NOMO-1 (cell line): ENCODE results near the gene CAPN7.
"Not testable (repeated sequence)": the region's sequence is repeated elsewhere in the genome, so short reads cannot be mapped to it uniquely, and the experiment has no call there.

Experiments
- DNase-seq, 2 experiments: peaks; one replicate each; lab custom pipeline; 2025; ENCODE audit not compliant: unreplicated experiment in 2 of 2; lab: John Stamatoyannopoulos, UW

CAPN7 gene

GRCh38 chr3:15205934-15206661 lies at the start of gene CAPN7:
TSS of gene CAPN7 (plus strand) at chr3:15206246. CDS start at chr3:15206496, 250 bp downstream.
- DNase-seq, result no peak

GRCh38 chr3:15157441-15157840 lies 48.6 kb upstream of the CAPN7 start:
- DNase-seq, result no peak

- DNase-seq, result no peak
Observed at GRCh38 chr3:15159501-15160136, 46.4 kb upstream of the CAPN7 start.

DNA sequence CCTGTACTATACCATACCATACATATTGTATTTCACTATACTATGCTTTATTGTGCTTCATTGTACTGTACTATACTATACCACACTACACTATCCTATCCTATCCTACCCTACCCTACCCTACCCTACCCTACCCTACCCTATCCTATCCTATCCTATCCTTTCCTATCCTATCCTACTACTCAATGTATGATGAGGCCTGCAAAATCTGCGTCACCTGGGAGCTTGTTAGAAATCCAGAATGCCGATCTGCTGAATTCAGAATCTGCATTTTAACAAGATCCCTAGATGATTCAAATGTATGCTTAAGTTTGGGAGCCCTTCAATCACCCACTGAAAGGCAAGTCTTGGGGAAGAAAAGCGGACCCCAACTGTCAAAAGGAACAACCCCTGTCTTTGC lies 45.4 kb upstream of the CAPN7 start:
- no peak for DNase-seq

- DNase-seq, result no peak
Observed at GRCh38 chr3:15161133-15161532, 44.9 kb upstream of the CAPN7 start.

- not testable (repeated sequence) for DNase-seq
Observed at GRCh38 chr3:15163656-15164055, 42.4 kb upstream of the CAPN7 start.

GRCh38 chr3:15164340-15164739 lies 41.7 kb upstream of the CAPN7 start:
- DNase-seq, result no peak

DNA sequence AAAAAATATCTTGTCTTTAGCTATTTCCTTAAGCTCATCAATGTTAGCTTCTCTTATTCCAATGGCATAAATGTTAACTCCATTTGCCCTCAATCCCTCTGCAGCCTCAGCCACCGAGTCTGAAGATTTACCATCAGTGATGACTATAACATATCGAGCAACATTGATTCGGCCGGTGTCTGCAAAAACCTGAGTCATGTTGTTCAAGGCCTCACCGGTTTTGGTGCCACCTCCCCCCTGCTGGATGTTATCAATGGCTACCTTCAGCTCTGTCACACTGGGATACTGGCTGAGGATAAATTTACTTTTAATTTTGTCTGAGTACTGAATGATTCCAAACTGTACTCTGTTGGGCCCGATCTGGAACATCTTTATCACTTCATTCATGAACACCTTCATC lies 41.0 kb upstream of the CAPN7 start:
- no peak for DNase-seq

GRCh38 chr3:15166391-15166790 lies 39.7 kb upstream of the CAPN7 start:
- DNase-seq, result not testable (repeated sequence)

DNA sequence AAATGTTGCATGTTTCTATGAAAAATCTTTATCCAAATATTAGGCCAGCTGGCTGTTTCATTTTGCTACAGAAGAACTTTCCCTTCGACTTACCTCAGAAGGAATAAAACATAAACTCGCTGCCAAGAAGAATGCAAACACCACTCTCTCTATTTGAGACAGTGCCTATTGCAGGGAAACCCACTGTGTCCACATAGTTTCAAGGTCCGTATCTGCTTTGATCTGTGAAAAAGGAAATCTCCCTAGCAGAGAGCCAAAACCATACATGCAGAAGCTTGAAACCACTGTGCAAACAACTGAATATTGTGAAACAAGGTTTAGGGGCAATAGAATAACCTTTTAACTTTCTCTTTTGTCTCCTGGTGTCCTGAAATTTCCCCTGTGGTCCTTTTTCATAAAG lies 35.0 kb upstream of the CAPN7 start:
- DNase-seq, result peak; percentile 5 to 35

GRCh38 chr3:15172806-15173205 lies 33.2 kb upstream of the CAPN7 start:
- no peak for DNase-seq

- DNase-seq, result no peak
Observed at GRCh38 chr3:15174953-15175352, 31.1 kb upstream of the CAPN7 start.

DNA sequence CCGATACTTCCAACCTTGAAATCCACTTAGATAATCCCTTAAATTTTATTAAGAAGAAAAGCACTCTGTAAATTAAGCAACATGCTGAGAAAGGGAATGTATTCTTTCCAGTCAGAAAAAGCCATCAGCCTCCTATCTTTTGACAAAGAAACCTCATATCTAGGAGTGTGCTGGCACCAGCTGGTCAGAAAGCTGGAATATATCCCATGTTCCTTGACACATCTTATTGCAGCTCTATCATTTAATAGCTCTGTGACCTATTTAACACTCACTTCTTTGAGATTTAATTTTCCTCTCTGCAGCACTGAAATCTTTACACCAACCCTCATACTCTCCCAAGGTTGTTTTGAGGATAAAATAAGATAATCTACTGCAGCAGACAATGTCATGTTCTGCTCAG lies 30.4 kb upstream of the CAPN7 start:
- DNase-seq, result no peak

DNA sequence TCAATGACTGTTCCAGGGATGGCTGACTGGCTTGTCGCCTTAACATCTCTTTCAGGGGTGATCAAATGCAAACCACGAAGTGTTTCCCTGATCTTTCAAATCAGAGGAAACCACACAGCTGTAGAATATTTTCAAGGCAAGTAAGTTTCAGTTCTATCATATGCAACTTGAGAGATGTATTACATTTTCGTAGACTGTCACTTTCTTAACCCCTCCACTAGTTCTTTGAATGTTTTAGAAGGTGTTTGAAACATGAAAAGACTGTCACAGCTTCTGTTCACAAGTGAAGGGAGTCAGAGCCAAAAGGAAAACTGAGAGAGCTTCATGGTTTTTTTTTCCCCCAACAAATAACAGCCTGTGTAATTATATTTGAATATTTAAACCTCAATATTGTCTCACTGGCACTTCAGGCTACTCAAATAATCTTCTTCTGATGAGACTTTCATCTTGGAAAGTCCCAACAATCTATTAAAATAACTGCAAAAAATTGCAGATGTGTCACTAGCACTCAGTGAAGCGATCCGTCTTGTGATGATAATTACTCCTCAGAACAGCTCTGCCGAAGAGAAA lies 25.9 kb upstream of the CAPN7 start:
- DNase-seq, result no peak

GRCh38 chr3:15181511-15181910 lies 24.5 kb upstream of the CAPN7 start:
- DNase-seq, result no peak

- DNase-seq, result no peak
Observed at GRCh38 chr3:15181963-15182362, 24.1 kb upstream of the CAPN7 start.

- DNase-seq, result no peak
Observed at GRCh38 chr3:15183011-15183410, 23.0 kb upstream of the CAPN7 start.

DNA sequence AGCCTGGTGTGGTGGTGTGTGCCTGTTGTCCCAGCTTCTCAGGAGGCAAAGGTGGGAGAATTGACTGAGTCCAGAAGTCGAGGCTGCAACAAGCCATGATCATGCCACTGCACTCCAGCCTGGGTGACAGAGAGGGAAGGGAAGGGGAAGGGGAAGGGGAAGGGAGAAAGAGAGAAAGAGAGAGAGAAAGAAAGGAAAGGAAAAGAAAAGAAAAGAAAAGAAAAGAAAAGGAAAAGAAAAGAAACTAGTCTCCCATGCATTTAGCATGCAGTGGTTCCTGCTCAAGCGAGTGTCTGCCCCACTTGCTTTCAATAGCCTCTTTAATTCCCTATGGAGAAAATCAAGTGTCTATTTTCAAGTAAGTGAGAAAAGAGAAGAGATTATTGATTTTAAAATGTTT lies 20.6 kb upstream of the CAPN7 start:
- no peak for DNase-seq

GRCh38 chr3:15186101-15186476 lies 20.0 kb upstream of the CAPN7 start:
- DNase-seq, result no peak

GRCh38 chr3:15186477-15187164 lies 19.4 kb upstream of the CAPN7 start:
- not testable (repeated sequence) for DNase-seq

DNA sequence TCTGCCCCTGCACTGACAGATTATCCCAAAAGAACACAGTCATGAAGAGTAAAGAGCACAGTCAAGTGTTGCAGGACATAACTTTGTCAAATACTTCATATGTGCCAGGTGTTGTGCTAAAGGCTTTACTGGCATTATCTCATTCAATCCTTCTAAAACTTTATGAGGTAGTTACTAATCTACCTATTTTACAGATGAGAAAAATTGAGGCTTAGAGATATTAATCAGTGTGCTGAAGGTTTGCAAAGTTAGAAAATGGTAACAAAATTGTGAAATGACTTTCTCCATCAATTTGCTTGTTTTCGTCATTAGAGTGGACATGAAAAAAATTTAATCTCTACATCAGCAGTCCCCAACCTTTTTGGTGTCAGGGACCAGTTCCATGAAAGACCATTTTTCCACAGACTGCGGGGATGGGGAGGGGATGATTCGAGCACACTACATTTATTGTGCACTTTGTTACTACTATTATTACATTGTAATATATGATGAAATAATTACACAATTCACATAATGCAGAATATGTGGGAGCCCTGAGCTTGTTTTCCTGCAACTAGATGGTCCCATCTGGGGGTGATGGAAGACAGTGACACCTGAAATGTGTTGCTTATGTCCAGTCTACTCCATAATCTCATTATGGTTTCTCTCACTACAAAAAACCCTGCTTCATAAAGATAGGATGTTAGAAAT lies 8.6 kb upstream of the CAPN7 start:
- no peak for DNase-seq
